ENCODE data around the gene HEXIM2. TPM values are rescaled to one million over a fixed set of nuclear protein-coding genes. Genes with fewer than 3 reads are reported as not detected.

Gene HEXIM2
- total RNA-seq, 2 donors from 2014 or later = 12.9 to 13.1 TPM

- H3K9ac ChIP-seq (ENCODE audit: extremely low read depth, low read length, poor library complexity, severe bottlenecking) = no peak overlapping the region
- Mint-ChIP-seq H3K27ac (no peak overlapping the region), H3K36me3 (ENCODE audit: low read depth) (peaks cover 8% of the 10 kb centered on the region), H3K9me3 (no peaks in the 10 kb centered on the region), H3K27me3 (ENCODE audit: insufficient read depth) (peaks cover 3% of the 10 kb centered on the region), H3K4me1 (no peaks in the 10 kb centered on the region), H3K4me3 (no peak overlapping the region)
- no peak overlapping the region for H3K4me3 ChIP-seq (ENCODE audit: low read length)
- H3K27ac ChIP-seq (ENCODE audit: low read depth, low read length) = no peak overlapping the region
- no peaks in the 10 kb centered on the region for H3K27me3 ChIP-seq (ENCODE audit: control insufficient read depth, insufficient read depth, low read length, poor library complexity, severe bottlenecking)
- TF ChIP-seq CTCF (conservative IDR thresholded peaks at IDR 0.05) = no peak
- no peaks in the 10 kb centered on the region for H3K4me1 ChIP-seq (ENCODE audit: control insufficient read depth, insufficient read depth, low read length)
- H3K9me3 ChIP-seq (ENCODE audit: control insufficient read depth, low read length) = no peaks in the 10 kb centered on the region
- DNase-seq = peak; percentile 64
- WGBS, 2 experiments (ENCODE audit: insufficient coverage in 1 of 2, insufficient read length in 1 of 2) = 95% methylated on average over 16 to 22 of the region's 22 CpGs
- no peaks in the 10 kb centered on the region for H3K36me3 ChIP-seq (ENCODE audit: control insufficient read depth, insufficient read depth, low read length)
Measured at GRCh38 chr17:45120558-45120957, 41.1 kb upstream of the HEXIM2 start.

- Histone ChIP-seq H3K36me3 (ENCODE audit: control insufficient read depth, insufficient read depth, low read length) (no peaks in the 10 kb centered on the region), H3K27ac (ENCODE audit: low read depth, low read length) (no peak overlapping the region), H3K4me3 (ENCODE audit: low read length) (no peak overlapping the region), H3K9ac (ENCODE audit: extremely low read depth, low read length, poor library complexity, severe bottlenecking) (no peak overlapping the region), H3K27me3 (ENCODE audit: control insufficient read depth, insufficient read depth, low read length, poor library complexity, severe bottlenecking) (no peaks in the 10 kb centered on the region), H3K9me3 (ENCODE audit: control insufficient read depth, low read length) (no peaks in the 10 kb centered on the region), H3K4me1 (ENCODE audit: control insufficient read depth, insufficient read depth, low read length) (no peaks in the 10 kb centered on the region)
- 96 to 98% methylated on average over 21 to 45 of the region's 45 CpGs for WGBS, 2 experiments (ENCODE audit: insufficient coverage in 1 of 2, insufficient read length in 1 of 2)
- TF ChIP-seq CTCF (conservative IDR thresholded peaks at IDR 0.05) = no peak
- Mint-ChIP-seq H3K9me3 (no peaks in the 10 kb centered on the region), H3K36me3 (ENCODE audit: low read depth) (peaks cover 8% of the 10 kb centered on the region), H3K27me3 (ENCODE audit: insufficient read depth) (peaks cover 3% of the 10 kb centered on the region), H3K4me3 (no peak overlapping the region), H3K27ac (no peak overlapping the region), H3K4me1 (no peaks in the 10 kb centered on the region)
- peak; percentile 65 for DNase-seq
Measured at GRCh38 chr17:45121055-45121454, 40.6 kb upstream of the HEXIM2 start.

- TF ChIP-seq CTCF (conservative IDR thresholded peaks at IDR 0.05) = no peak
- Histone ChIP-seq H3K27ac (ENCODE audit: low read depth, low read length) (no peak overlapping the region), H3K4me1 (ENCODE audit: control insufficient read depth, insufficient read depth, low read length) (peaks cover 10% of the 10 kb centered on the region), H3K27me3 (ENCODE audit: control insufficient read depth, insufficient read depth, low read length, poor library complexity, severe bottlenecking) (no peaks in the 10 kb centered on the region), H3K9ac (ENCODE audit: extremely low read depth, low read length, poor library complexity, severe bottlenecking) (no peak overlapping the region), H3K4me3 (ENCODE audit: low read length) (no peak overlapping the region), H3K36me3 (ENCODE audit: control insufficient read depth, insufficient read depth, low read length) (no peaks in the 10 kb centered on the region), H3K9me3 (ENCODE audit: control insufficient read depth, low read length) (no peaks in the 10 kb centered on the region)
- peaks cover 11% of the 10 kb centered on the region for H3K4me1 Mint-ChIP-seq
- no peak overlapping the region for H3K27ac Mint-ChIP-seq
- 91% methylated on average over 5 to 6 of the region's 6 CpGs for WGBS, 2 experiments (ENCODE audit: insufficient coverage in 1 of 2, insufficient read length in 1 of 2)
- DNase-seq = no peak
- H3K4me3 Mint-ChIP-seq = no peak overlapping the region
- peaks cover 5% of the 10 kb centered on the region for H3K36me3 Mint-ChIP-seq (ENCODE audit: low read depth)
- no peaks in the 10 kb centered on the region for H3K9me3 Mint-ChIP-seq
- peaks cover 3% of the 10 kb centered on the region for H3K27me3 Mint-ChIP-seq (ENCODE audit: insufficient read depth)
Measured at GRCh38 chr17:45123076-45123770, 38.5 kb upstream of the HEXIM2 start.

Measured in endodermal cell (in vitro differentiated cells).